Activated T-cell treated with anti-CD3 and anti-CD28 coated beads for 48 hours (primary cell): ENCODE data around the gene KIAA0319L.

Source experiments
- DNase-seq: peaks from one replicate; pipeline ENCODE4 v3.0.0-alpha.2; 2020; ENCODE audit warnings: low read depth

Gene KIAA0319L

DNA sequence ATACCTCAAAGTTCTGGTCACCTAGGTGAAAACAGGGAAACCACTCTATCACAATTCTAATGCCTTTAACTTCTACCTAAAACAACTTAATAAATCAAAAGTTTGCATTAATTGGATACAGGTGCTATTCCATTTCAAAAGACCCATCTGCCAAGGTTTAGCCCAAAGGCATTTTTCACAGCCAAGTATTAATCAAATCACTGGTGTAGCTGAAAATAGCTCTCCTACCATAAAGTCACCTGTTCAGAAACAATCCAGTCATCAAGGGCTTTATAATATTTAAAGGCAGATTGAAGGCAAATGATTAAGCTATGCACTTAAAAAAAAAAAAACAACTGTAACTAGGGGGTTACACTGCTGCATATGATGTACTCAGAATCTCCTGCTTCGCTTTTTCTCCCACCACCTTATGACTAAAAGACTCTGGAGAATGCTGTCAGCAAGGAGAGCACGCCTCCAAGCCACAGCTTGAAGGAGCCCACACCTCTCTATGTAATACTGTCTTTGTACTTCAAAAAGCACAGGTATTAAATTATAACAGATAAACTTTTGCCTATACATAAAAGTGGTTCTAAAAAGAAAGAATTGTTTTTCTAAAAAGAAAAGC lies 20.5 kb downstream of the KIAA0319L start:
- DNase-seq: no peak

DNA sequence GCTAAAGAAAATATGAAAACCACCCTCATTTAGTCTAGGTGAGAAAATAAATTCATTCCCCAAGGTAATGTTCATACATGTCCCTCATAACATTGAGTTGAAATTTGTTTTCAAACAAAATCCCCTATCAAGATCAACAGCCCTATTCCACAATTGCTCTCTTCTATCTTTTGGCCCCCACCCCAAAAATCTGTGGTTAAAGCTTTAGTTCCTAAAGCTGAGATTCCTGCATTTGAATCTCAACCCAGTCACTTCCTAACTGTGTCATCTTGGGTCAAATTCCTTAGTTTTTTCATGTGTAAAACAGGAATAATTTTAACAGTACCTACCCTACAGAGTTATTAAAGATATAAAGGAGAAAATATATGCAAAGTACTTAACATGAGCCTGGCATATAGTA lies 22.0 kb downstream of the KIAA0319L start:
- DNase-seq: no peak

DNA sequence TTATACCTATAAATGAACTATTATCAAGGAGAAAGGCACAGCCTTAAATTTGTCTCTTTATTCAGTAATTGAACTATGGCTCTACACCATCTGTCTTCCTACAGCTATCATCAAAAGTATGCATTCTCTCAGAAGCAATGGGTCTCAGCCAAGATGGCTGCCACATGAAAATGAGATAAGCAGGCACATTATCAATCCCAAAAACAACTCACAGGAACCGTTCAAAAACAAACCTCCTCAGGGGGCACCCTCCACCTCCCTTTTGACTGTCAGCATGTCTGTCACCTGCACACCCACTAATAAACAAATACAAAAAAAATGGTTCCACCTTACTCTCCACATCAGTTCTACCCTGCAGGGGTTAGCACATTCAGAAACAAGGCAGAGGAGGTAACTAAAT lies 23.6 kb downstream of the KIAA0319L start:
- DNase-seq: no peak

DNA sequence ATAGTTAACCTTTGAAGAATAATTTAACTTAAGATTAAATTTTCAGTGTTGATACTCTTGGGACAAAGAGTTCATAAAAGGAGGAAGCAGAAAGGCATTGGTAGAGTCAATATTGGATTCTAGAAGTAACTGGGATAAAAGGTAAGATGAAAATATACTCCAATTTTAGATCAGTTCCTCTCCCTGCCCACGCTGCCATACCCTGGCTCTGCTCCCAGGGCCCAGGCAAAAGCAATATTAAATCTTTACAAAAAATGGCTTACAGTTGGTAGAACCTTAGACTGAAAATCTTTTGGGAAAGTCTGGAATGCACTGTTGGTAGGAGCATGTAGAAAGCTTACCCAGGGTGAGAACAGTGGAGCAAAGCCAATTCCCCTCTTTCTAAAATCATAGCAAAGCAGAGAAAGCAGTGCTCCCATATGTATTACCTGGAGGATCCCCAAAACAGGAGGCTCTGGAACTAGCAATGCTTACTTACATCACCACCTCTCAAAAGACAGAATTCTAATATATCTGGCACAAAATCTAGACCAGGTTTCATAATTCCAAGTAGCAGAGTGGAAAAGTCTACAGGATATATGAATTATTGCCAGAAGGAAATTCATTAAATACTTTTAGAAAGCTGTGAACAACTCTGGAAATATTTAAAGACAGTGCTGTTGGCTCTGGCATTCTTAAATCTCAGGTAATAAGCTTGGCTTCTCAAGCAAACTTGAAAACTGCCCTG lies 24.5 kb downstream of the KIAA0319L start:
- DNase-seq: no peak

DNA sequence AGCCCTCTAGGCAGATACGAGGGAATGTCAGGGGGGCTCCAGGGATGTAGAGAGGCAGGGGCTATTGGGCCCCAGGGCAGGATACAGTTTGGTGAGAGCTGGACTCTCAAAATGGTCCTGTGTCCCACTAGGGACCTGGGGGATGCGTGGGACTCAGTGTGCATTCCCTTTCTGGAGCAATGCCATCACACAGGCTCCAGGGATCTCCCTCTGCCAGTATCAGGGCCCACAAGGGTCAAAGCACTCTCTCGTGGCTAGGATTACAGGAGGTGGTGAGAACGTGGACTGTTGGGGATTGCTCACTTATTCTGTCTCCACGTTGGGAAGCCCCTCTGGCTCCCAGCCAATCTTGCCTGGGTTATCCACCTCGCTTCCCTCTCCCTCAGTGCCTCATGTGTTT lies 25.8 kb downstream of the KIAA0319L start:
- no peak for DNase-seq

DNA sequence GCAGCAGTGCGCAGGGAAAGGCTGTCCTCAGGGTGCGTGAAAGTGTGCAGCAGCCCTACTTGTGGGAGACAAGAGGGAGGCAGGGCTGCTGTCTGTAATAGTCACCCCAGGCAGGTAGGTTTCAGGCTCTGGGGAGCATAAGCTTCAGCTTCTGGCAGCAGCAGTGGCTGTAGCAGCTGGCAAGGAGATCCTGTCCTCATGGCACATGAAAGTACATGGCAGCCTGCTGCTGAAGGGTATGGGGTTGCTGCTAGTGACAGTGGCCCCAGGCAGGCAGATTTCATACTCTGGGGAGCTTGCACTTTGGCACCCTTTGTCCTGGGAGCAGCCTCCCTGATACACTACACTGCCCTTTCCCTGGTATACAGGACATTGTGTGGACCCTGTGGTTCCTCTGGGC lies 26.3 kb downstream of the KIAA0319L start:
- DNase-seq: no peak

DNA sequence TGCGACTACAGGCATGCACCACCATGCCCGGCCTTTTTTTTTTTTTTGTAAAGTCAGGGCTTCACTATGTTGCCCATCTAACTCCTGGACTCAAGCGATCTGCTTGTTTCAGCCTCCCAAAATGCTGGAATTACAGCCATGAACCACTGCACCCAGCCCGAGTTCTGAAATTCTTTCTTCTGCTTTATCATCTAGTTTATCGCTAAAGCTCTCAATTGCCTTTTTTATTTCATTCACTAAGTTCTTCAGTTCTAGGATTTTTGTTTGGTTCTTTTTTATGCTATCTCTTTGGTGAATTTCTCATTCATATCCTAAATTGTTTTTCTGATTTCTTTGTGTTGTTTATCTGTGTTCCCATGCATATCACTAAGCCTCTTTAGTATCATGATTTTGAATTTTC lies 27.0 kb downstream of the KIAA0319L start:
- no peak for DNase-seq

DNA sequence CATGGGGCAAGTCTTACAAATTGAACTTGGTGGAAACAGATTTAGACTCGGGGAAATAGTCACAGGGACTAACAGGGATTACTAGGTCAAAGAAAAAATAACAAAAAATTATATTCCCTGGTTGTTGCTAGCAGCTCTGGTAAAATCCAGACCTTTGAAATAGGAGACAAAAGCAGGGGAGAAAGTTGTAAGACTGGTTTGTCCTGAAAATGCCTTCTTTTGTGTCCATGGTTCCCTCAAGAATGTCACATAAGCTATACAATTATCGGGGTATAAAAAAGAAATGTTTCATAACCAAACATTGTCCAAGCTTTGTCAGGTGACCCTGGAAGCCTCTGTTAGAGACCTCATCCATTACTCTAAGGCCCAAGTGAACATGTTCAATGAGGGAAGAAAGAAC lies 33.1 kb downstream of the KIAA0319L start:
- DNase-seq: no peak

DNA sequence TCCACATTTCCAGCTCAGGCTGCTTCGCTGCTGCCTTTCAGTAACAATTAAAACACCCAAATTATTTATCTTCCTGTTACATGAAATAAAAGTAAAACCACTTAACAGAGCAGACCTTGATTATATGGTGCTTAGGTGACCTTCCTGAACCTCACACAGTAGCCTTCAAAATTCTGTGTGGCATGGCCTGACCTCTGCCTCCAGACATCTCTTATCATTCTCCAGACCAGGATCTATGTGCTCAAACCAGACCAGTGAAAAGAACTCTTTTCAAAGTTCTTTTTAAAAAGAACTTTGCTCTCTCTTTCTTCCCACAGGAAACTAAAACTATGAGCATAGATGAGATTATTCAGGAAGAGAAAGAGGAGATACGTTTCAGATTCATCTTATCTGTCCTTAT lies 37.8 kb downstream of the KIAA0319L start:
- DNase-seq: no peak

DNA sequence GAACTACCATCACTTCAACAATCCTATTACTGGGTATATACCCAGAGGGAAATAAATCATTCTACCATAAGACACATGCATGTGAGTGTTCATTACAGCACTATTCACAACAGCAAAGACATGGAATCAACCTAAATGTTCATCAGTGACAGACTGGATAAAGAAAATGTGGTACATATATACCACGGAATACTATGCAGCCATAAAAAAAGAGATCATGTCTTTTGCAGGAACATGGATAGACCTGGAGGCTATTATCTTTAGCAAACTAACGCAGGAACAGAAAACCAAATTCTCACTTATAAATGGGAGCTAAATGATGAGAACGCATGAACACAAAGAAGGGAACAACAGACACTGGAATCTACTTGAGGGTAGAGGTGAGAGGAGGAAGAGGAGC lies 39.0 kb downstream of the KIAA0319L start:
- no peak for DNase-seq

DNA sequence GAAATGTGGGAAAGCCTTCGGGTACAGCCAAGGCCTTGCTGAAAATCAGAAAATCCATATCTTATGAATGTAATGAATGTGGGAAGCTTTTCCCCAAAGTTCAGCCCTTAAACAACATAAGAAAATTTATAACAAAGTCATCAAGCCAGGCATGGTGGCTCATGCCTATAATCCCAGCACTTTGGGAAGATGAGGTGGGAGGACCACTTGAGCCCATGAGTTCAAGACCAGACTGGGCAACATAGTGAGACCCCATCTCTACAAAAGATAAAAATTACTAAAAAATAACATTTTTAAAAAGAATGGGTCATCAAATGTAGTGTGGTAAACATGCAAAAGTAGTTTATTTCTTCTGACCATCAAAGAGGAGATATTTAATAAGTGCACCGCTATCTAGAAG lies 45.9 kb downstream of the KIAA0319L start:
- DNase-seq: no peak

DNA sequence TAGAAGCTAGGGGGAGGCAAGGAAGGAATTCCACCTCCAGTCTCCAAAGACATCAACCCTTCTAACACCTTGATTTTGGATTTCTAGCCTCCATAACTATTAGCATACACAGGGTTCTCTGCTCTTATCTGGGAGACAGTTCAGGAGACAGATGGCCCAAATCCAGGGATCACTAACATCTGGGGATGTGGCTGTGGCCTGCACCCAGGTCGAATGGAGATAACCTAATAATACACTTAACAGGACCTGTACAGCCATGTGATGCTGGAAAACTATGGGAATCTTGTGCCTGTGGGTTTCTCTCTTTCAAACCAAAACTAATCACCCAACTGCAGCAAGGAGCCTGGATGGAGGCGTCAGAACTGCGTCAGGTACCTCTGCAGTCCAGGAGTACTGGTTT lies 47.6 kb downstream of the KIAA0319L start:
- no peak for DNase-seq

DNA sequence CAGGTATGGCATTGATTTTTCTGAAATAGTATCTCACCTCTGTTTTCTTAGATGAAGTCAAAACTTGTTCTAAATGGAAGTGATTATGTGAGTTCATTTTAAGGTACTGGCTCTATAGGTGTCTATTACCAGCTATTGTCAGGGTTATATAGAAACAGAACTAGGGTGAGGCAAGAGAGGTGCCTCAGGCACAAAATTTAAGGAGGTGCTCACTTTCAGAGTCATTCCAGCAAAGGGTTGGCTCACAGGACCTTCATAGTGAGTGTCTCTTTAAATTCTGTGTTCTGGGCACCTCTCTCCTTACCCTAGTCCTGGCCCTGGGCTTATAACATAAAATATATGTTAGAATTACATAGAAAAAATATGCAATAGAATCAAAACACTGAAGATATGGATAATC lies 49.3 kb downstream of the KIAA0319L start:
- no peak for DNase-seq

DNA sequence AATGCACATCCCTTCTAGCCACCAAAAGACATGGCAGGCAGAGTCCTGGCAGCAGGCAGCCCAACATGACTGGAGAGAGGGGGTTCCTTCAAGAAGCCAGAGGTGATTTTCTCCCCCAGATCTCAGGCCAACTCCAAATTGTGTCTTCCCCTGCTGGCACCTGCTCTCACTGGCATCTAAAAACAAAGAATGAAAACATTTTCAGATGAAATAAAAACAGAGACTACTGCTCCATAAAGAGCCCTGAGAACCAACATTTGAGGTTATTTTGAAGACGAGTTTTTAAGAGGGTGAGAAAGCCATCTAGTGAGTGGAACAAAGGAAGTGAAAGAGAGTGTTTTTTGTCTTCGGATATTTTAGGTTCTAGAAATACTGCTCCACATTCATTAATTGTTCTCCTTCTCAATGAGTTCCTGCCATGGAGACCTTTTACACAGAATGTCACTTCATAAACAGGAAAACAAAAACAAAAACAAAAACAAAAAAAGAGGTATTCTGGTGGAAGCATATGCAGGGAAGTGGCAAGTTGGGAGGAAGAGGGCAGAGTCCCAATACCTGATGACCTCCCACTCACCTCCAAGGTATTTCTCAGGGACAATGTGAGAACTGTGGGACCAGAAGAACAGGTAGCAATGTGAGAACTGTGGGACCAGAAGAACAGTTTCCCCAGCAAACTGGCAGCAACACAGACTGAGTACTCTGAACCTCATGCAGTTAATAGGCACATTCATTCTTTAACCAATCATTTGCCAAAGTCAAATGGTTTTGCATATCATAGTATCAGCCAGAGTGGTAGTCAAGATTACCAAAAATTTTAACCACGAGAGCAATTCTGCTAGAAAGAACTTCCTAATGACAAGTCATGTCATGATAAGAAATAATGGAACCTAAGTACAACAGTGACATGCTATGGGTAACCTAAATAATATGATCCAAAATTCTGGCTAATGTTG lies 50.0 kb downstream of the KIAA0319L start:
- DNase-seq: no peak

DNA sequence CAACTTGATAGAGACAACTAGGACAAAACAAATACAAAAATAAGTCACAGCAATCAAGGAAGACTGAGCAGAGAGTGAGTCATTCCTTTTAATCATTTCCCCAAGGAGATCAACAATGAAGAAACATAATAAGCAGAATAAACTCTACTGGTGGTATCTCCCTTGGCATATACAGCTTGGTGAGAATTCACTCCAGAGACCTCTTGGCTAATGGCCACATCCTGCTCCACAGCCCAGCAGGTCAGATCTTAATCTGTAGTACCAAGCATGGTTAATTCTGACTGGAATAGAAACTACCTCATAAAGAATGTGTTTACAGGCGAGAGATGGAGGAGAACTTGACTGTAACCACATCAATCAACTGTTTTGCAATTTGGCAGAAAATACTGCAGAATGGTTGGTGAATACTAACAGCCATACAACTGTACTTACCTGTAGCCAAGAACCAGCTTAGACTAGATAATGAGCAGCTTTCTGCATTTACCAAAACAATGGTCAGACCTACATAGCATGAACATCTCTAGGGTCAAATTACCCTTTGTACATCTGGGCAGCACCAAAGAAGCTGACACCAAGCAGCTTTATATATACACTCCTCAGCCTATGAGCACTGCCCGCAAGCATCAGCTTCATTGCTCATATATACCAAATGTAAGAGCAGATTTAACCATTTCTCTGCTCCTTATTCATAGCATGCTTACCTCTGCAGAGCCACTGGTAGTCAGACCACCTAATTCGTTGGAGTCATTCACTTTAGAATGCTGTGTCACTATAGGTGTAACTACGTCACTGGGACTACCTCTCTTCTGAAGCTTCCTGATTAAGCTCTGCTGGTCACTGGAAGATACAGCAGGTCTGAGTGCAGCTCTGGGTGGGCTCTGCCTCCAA lies 51.0 kb downstream of the KIAA0319L start:
- DNase-seq: no peak

DNA sequence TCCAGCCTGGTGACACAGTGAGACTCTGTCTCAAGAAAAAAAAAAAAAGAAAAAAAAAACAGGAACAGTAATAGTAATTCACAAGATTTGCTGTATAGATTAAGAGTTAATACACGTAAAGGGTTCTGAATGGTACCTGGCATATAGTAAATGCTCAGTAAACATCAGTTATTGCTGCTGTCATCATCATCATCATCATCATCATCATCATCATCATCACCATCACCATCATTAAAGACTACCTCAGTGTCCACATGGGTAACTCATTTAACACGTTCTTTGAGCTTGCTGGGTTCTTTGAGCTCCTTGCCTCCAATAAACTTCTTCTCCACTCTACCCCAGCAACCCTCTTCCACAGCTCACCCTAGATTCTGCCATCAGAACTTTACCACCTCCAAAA lies 55.0 kb downstream of the KIAA0319L start:
- DNase-seq: no peak

DNA sequence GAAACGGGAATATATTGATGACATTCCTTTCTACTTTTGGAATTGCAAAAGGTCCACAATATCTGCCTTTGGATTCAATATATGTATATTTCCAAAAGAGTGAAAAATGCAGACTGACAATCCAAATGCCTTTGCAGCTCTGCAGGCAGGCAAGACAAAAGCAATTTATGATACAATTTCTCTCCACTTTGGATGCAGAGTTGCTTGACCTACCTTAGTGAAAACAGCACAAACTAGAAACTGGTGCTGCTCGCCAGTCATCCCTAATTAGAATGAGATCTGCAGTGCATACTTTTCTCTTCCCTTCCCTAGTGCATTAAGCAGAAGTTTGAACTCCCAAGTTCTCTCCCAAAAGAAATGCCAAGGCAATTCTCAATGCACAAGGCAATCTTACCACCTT lies 56.8 kb downstream of the KIAA0319L start:
- DNase-seq: no peak

DNA sequence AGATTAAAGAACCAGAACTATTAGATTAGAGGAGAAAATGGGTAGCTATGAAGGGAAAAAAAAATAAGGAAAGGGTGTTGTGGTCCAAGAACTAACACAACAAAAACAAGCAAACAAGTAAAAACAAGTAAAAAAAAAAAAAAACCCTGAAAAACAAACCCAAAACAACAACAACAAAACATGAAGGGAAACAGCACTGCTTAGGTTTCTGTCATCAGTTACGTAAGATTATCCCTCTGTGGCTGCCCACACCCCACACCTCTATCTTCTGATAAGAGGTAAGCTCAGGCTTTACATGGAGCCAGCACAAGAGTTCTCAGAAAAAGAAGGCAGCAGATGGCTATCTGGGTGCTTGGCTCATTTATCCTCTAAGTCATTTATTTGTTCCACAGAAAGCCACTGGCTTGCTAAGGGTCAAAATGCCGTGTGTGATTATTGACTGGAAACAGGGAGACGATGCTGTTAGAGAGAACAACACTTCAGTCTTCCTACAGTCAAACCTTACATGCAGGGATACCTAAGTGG lies 57.5 kb downstream of the KIAA0319L start:
- DNase-seq: no peak

DNA sequence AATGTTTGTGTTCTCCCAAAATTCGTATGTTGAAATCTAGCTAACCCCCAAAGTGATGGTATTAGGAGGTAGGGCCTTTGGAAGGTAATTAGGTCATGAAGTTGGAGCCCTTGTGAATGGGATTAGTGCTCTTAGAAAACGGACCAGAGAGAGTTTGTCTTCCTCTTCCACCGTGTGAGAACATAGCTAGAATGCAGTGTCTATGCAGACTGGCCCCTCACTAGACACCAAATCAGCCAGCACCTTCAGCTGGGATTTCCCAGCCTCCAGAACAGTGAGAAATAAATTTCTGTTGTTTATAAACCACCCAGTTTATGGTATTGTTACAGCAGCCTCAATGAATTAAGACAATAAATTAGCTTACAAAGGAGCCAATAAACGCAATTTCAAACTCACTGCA lies 58.0 kb downstream of the KIAA0319L start:
- no peak for DNase-seq

DNA sequence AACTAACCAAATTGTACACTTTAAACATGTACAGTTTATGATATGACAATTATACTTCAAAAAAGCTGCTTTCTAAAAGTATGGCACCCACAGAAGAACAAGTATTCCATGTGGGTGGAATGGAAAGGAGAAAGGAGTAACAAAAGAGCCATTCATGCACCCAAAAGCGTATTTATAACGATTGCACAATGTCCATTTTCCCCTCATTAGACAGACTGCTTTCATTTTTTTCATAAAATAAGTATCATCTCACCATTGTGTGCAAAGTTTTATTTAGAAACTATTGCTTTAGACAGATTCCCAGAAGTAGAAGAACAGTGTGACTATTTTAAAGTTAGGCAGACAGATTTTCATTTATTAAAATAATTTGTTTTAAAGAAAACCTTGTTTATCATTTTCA lies 59.6 kb downstream of the KIAA0319L start:
- DNase-seq: no peak

DNA sequence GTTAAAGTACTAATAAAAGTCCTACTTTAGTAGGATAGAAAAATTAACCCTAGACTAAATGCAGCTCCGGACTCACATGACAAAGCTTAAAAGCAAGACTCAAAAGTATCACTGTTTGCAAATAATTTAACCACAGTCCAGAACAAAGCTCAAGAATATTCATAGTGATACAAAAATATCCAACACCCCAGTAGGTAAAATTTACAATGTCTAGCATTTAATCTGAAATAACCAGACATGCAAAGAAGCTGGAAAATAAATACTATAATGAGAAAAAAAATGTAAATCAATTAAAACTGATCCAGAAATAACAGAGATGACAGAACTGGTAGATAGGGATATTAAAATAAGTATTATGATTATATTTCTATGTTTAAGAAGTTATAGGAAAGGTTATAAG lies 67.0 kb downstream of the KIAA0319L start:
- DNase-seq: no peak

DNA sequence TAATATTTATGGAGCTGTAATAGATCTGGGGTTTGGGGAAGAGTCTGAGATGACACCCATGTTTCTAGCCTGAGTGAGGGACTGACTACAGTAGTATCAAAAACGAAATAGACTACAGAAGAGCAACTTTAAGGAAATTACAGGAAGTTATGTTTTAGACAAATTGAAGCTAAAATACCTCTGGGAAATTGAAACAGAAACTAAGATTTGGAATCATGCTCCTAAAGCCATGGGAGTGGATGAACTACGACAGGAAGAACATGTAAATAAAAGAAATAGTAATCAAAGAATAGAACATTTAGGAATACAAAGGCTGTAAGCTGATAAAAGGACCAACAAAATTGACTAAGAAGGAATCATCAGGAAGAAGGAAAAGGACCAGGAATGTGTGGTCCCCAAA lies 68.9 kb downstream of the KIAA0319L start:
- no peak for DNase-seq
